ENCODE results near the gene ANKRD62. TPM values are rescaled to one million over a fixed set of nuclear protein-coding genes. Genes with fewer than 3 reads are reported as not detected.
"Not testable (repeated sequence)": the region's sequence is repeated elsewhere in the genome, so short reads cannot be mapped to it uniquely, and the experiment has no call there.

Gene ANKRD62
- total RNA-seq, 1 donor from 2014 or later: 1.9 TPM

DNA sequence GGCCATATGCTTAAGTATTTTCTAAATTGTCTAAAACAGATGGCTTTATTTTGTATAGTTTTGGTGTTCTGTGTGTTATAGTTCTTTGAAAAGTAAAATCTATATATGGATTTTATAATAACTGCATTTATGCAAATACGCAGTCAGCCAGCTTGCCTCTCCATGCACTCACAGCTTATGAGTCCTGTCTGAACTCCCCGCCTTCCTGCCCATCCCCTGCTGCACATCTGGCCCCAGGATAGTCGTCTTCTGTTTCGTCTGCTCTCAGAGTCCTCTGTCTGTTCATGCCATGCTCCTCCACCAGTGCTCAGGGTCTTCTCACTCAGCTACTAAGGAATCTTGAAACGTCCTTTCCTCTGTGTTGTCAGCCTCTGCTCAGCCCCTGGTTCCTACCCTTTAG is 28.2 kb upstream of the ANKRD62 start:
- DNase-seq (ENCODE audit: low spot score): no peak

DNA sequence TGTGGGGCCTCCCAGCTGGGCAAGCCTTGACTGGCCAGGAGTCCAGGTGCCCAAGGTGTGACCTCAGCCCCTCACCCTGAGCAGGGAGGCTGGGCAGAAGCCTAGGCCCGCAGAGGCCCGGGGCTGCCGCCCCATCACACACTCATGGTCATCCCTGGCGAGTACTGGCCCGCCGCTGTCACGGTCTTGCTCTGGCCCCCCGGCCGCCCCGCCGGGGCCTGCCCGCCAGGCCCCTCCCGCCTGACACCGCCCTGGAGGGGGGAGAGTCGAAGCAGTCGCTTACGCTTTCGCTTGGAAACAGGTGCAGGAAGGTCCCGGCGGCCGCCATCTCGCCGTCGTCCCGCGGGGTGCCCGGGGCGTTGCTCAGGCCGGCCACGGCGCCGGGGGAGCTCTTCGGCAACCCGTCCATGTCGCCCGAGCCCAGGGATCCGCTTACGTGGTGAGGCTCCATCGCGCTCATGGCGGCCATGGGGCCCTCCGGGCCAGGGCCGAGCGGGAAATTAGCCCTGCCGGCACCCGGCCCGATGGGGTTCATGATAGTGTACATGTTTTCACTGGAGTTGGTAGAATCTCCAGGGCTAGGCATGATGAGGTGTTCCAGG is 26.6 kb upstream of the ANKRD62 start:
- no peak for DNase-seq (ENCODE audit: low spot score)

DNA sequence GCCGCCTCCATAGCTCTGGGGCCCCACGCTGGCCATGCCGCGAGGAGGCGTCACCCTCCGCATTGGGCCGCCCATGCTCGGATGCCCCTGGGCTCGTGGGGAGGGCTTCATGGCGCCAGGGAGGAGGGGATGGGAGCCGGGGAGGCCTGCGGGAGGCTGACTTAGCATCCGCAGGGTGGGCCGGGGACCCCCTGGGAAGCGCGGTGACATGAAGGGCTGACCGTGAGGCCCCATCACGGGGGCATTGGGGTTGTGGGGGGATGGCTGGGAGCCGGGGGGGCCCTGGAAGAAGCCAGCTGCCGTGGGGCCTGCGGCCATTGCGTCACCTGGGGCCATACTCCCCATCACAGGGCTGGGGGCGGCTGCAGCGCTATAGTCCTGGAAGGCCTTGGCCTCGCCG is 26.0 kb upstream of the ANKRD62 start:
- DNase-seq (ENCODE audit: low spot score): no peak

DNA sequence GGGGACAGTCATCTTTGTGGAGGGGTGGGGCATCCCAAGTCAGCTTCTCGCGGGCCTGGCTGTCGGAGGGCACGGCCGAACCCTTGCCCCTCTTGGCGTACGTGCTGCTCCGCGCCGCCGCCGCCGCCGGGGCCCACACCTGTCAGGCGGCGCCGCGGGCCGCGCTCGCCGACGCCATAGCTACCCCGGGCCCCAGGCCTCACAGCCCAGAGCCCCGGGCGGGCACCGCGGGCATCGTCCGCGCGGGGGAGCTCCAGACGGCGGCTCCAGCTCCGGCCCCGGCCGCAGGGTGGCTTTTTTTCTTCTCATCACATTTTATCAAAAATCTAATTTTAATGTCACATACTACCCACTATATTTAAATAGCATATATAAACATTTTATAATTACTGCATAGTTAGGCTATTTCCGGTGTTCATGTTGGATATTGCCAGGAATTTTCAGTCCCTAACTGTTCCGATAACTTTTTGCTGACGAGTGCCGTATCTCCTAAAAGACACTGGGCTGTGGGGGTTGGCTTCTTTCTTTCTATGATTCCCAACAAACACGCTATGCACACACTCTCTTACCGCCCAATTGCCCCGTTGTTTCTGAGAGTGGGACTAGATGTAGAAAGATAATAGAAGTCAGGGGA is 25.2 kb upstream of the ANKRD62 start:
- not testable (repeated sequence) for DNase-seq (ENCODE audit: low spot score)

DNA sequence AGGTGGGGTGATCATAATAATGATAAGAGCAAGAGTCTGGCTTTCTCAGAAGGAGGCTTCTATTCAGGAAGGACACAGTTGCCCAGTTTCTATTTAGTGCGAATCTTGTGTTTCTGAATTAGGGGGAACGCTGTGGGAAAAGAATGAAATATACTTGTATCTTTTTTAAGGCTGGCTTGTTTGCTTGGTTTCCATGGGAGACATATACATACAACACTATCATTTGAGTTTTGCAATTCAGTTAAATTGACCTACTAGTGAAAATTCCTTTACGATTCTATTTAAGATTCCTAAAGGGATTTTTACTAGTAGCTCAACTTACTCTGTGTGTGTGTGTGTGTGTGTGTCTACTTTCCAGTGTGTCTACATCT is 24.7 kb upstream of the ANKRD62 start:
- DNase-seq (ENCODE audit: low spot score): no peak

DNA sequence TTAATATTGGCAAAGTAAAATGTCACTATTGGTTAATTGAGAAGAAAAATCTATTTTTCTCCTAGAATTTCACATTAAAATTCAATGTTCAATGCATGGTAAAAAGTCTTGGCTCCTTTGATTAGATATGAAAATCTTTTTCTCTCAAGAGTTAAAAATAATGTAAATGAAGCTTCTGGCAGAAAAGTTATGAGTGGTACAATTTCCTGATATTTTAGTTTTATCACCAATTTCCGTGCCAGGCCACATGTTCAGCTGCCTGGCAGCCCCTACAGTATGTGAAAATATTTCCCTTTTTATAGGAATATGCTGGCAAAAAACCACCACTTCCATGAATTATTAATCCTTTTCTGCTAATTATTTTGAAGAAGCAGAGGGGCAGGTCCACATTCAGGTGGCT is 22.6 kb upstream of the ANKRD62 start:
- not testable (repeated sequence) for DNase-seq (ENCODE audit: low spot score)

DNA sequence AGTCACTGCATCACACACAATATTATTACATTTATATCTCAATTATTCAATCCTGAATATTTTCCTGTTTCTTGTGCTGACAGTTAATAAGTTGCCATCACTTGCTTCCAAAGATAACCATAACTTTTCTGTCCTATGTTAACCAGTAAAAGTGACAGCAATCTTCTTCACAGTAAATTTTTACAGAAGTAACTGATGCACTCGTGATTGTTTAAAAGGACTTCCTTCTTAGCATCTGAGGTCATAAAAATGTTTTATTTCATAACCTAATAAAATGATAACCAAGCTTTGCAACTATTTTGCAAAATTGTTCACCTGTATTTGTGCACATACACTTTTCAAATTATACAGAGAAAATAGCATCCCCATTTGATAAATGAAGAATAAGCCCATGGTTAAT is 20.6 kb upstream of the ANKRD62 start:
- DNase-seq (ENCODE audit: low spot score): no peak

DNA sequence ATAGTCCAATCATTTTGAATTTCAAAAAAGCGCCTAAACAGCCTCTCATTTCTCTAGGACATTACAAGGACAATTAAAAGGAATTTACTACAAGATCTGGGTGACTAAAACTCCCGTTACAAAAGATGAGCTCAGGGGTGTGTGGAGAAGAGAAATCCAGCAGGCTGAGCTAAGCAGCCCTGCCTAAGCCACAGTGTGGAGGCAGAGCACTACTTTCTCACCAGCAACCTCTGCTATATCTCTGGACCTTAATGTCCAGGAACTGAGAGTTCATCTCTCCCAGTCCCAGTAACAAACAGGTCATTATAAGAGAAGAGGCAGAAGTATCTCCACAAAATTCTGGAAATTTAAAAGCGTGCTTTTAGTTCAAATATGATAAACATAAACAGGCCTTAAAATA is 18.9 kb upstream of the ANKRD62 start:
- DNase-seq (ENCODE audit: low spot score): peak; percentile 53

DNA sequence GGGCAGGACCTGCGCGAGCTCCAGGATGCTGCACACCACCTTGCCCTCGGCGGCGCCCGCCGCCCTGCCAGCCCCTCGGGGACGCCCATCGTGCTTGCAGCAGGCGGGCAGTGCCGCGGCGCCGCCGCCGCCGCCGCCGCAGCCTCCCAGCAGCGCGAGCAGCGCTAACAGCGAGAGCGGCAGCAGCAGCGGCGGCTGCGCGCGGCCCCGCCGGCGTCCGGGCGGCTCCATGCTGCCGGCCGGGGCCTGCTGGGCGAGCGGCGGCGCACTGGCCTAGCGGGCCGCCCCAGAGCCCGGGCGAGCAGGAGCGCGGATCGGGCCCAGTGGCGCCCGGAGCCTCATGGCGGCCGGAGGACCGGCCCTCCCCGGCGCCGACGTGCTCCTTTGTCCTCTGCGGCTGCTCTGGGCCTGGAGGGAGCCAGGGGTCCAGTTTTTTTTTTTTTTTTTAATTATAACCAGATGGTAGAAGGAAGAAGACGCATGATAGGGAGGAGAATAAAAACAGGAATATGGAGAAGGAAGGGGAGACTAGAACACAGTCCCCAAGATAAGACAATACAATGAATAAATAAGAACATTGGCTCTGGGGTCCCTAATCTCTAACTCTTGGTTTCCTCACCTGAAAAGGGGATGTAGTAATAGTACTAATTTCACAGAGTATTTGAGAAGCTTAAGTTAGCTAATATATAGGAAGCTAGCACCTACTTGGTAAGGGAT is 17.1 kb upstream of the ANKRD62 start:
- no peak for DNase-seq (ENCODE audit: low spot score)

DNA sequence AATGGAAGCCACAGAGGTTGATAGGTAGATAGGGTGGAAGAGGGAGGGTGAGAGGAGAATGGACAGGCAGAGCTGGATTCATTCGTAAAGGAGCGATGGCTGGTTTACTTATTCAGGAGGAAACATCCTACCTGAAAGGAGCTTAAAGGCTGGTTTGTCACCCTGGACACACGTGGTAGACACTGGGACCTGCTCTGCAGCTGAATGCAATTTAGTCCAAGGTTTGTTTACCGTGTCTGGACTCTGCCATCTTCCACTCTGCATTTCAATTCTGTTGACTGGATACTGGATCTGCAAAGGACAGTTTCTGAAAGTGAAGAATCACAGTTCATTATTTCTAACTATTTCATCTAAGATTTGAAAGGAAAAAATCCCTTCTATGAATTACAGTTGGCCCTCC is 15.6 kb upstream of the ANKRD62 start:
- DNase-seq (ENCODE audit: low spot score): not testable (repeated sequence)

DNA sequence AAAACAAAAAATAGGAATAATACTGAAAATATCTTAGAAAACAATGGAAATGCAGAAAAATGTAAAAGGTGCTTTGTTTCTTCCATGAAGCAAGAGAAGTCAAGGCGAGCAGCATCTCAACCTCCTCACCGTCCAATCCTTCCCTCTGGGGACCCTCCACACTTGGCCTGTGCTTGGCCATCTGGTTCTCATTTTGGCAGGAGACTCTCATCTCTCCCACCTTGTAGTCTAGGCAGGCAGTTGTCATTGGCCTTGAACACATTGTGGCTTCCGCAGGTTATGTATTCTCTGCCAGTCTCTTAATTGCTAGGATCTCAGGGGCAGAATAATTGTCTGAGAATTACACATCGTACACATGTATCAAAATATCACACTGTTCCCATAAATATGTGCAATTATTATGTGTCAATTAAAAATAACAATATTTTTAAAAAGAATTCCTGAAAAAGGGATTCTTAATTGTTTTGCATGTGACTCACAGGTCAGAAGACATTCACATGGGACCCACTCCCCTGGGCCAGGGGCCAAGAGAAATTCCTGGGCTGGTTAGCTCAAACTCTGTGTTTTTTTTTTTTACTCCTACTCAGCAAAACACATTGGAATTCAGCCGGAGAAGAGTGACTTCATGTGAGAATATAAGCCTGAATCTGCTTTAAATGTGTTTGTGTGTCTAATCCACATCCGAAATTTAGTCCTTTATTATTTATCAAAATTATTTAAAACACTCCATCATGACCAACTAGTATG is 14.0 kb upstream of the ANKRD62 start:
- DNase-seq (ENCODE audit: low spot score): peak; percentile 50

DNA sequence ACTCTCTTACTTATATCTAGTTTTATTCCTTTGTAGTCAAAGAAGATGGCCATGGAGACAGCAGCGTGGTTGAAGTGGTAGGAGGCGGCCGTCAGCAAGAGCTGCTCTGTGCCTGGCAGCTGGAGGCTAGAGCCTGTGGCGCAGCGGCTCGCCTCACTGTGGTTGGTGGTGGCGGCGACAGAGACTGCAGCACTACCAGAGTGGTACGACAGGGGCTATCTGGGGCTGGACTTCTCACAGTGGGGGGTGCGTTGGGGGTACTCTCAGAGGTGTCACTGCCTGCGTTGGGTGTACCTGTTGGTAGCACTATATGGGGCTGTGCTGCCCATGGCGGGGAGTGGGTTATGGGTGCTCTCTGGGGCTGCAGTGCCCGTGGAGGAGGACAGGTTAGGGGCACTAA is 8.5 kb upstream of the ANKRD62 start:
- no peak for DNase-seq (ENCODE audit: low spot score)

DNA sequence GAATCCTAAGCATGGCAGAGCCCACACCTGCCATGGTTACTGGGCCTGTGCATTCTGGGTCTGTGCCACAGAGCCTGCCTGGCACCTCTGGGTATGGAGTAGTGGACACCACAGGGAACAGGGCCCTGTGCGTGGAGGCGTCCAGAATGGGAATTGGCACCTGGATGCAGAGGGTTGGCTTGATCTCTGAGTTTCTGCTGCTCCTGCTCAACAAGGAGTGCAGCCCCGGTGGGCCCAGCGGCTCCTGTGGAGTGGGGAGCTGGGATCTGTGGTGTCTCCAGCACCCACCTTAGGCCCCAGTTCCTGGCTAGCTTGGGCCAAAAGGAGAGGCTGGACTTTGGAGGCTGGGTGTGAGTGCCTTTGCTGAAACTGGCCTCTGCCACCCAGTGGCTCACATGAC is 7.9 kb upstream of the ANKRD62 start:
- DNase-seq (ENCODE audit: low spot score): no peak

DNA sequence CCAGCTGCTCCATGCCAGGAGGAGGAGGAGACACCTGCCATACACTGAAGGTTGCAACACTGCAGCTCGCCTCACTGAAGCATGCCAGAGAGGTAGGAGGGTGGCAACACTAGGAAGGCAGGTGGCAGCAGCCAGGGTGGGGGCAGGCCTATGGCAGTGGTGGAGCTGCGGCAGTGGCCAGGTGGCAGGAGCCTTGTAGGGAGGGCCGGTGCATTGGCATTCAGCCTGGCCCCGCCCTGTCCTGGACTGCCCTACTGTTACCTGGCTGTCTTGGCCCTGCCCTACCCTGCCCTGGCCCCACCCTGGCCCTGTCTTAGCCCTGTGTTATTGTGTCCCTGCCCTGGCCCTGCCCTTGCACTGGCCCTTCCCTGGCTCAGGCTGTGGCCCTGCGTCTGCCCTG is 7.4 kb upstream of the ANKRD62 start:
- no peak for DNase-seq (ENCODE audit: low spot score)

DNA sequence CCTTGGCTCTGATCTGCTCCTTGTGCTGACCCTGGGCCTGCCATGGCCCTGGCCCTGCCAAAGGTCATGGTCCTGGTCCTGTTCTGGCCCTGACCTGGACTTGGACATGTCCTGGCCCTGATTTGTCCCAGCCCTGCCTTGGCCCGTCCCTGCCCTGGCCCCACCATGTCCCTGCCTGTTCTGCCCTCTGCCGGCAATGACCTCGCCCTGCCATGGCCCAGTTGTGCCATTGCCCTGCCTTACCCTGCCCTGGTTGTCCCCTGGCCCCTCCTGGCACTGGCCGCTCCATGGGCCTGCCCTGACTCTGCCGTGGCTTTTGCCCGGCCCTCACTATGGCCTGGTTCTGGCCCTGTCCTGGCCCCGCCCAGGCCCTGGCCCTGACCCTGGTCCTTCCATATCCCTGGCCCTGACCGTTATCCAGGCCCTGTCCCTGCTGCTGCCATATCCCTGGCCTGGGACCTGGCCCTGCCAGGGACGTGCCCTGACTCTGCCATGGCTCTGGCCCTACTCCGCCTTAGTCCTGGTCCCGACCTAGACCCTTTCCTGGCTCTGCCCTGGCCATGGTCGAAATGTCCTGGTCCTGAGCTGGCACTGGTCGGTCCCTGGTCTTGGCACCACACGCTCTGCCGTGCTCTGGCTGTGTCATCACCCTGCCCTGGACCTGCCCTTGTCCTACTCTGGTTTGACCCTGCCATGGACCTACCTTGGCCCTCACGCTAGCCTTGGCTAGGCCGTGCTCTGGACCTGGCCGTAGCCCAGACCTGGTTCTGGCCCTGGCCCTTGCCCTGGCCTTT is 6.8 kb upstream of the ANKRD62 start:
- DNase-seq (ENCODE audit: low spot score): no peak

DNA sequence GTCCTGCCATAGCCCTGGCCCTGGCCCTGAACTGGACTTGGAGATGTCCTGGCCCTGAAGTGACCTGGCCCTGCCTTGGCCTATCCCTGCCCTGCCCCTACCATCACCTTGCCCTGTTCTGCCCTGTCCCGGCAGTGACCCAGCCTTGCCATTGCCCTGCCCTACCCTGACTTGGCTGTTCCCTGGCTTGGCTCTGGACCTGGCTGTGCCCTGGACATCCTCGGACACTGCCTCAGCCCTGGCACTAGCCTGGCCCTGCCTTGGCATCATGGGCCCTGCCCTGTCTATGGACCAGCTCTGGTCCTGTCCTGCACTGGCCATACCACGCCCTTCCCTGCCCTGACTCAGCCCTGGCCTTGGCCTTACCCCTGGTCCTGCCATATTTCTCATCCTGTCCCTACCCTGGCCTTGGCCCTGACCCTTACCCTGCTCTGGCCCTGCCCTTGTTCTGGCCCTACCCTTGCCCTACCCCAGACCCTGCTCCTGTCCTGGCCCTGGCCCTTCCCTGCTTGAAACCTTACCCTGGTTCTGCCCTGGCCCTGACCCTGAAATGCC is 6.1 kb upstream of the ANKRD62 start:
- no peak for DNase-seq (ENCODE audit: low spot score)

DNA sequence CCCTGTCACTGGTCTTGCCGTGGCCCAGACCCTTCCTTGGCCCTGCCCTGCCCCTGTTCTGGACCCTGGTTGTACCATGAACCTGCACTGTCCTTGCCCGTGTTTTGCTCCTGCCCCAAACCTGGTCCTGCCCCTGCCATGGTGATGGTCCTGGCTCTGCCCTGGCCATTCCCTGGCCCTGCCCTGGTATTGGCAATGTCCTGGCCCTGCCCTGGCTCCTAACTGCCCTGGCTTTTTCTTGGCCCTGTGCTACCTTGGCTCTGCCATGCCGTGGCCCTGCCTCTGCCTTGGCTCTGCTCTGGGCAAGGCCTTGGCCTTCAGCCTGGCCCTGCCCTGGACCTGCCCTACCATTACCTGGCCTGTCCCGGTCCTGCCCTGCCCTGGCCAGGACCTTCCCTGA is 5.5 kb upstream of the ANKRD62 start:
- DNase-seq (ENCODE audit: low spot score): no peak

DNA sequence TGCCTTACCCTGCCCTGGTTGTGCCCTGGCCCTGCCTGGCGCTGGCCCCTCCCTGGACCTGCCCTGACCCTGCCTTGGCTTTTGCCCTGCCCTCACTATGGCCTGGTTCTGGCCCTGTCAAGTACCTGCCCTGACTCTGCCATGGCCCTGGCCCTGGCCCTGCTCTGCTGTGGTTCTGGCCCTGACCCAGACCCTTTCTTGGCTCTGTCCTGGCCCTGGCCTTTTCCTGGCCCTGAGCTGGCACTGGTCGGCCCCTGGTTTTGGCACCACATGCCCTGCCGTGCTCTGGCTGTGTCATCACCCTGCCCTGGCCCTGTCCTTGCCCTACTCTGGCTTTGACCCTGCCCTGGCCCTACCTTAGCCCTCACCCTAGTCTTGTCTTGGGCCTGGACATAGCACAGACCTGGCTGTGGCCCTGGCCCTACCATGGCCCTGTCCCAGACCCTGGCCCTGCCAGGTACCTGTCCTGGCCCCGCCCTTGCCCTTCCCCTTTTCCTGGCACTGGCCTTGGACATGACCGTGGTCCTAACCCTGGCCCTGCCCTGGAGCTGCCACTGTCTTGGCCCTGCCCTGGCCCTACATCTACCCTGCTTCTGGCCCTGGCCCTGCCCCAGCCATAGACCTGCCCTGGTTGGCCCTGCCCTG is 4.8 kb upstream of the ANKRD62 start:
- no peak for DNase-seq (ENCODE audit: low spot score)

DNA sequence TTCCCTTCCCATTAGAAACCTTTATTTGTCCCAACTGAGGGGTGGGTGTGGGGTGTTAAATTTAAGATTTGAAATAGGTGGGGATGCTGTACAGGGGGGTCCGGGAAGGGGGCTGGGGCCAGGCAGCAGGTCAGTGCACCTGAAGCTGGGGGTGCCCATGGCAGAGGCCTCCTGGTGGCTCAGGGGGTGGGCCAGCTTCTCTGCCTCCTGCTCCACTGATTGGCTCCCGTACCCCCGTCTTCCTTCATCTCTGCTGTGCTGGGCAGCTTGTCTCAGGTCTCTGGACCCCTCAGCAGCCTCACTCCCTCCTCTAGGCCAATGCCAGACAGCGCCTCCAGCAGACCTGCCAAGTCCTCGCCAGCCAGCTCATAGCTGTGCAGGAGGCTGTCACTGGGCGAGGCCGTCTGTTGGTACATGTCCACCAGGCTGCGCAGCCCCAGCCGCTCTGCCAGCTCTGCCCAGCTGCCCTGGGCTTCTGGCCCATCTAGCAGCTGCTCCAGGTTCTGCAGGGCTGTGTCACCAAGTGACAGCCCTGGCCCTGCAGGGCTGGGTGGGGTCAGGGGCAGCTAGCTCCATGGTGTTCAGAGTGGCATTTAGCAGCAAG is 2.0 kb upstream of the ANKRD62 start:
- no peak for DNase-seq (ENCODE audit: low spot score)
